ENCODE measurements around the gene PDK4. TPM values are rescaled to one million over a fixed set of nuclear protein-coding genes. Genes with fewer than 3 reads are reported as not detected.

Gene PDK4
- polyA plus RNA-seq, 3 donors = 2.2 to 26.0 (median 12.4) TPM

DNA sequence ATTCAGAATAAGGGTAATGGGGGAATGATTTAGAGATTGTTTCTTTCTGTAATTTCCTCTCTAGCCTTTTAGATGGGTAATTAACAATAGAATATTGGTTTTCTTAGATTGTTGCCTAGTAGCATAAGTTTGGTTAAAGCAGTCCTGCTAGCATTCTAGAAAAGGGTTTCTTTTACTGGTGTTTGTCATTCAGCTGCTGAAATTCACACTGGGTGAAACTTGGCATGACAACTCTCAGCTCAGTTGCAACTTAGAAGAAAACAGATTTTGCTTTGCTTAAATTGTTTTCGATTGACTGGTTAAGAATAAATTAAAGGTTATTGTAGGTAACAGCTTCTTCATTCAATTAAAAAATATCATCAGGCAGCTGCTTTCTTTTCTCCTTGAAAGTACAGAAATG lies 25.1 kb upstream of the PDK4 start:
- no peaks in the 10 kb centered on the region for H3K36me3 ChIP-seq (replicated peaks in 1 of 2; ENCODE audit: control insufficient read depth in 1 of 2, insufficient read depth in 2 of 2, low read length in 2 of 2)
- H3K4me3 ChIP-seq (replicated peaks in 1 of 3; ENCODE audit: low read depth in 2 of 3, low read length in 3 of 3) = no peak overlapping the region
- H3K27ac Mint-ChIP-seq = peak overlapping the region in 1 of 7 donors; percentile 35
- no peaks in the 10 kb centered on the region for H3K27me3 Mint-ChIP-seq (ENCODE audit: low read depth in 3 of 3)
- no CpG with 5 or more reads among the region's 1 CpG for WGBS (ENCODE audit: insufficient coverage)
- TF ChIP-seq, protein P1, sequence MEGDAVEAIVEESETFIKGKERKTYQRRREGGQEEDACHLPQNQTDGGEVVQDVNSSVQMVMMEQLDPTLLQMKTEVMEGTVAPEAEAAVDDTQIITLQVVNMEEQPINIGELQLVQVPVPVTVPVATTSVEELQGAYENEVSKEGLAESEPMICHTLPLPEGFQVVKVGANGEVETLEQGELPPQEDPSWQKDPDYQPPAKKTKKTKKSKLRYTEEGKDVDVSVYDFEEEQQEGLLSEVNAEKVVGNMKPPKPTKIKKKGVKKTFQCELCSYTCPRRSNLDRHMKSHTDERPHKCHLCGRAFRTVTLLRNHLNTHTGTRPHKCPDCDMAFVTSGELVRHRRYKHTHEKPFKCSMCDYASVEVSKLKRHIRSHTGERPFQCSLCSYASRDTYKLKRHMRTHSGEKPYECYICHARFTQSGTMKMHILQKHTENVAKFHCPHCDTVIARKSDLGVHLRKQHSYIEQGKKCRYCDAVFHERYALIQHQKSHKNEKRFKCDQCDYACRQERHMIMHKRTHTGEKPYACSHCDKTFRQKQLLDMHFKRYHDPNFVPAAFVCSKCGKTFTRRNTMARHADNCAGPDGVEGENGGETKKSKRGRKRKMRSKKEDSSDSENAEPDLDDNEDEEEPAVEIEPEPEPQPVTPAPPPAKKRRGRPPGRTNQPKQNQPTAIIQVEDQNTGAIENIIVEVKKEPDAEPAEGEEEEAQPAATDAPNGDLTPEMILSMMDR (IDR thresholded peaks at IDR 0.05) = no peak
- H3K4me3 Mint-ChIP-seq = no peak overlapping the region
- no peaks in the 10 kb centered on the region for H3K4me1 ChIP-seq (ENCODE audit: control insufficient read depth in 1 of 2, insufficient read depth in 2 of 2, low read length in 2 of 2)
- no peak for DNase-seq
- peaks cover 3 to 16% (median 10%) of the 10 kb centered on the region in 7 donors for H3K9me3 Mint-ChIP-seq
- H3K4me2 ChIP-seq (replicated peaks; ENCODE audit: extremely low read depth, low read length, poor library complexity, severe bottlenecking) = no peak overlapping the region
- H2AFZ ChIP-seq (ENCODE audit: insufficient read depth, low read depth, low read length, poor library complexity, severe bottlenecking) = no peak overlapping the region
- no peaks in the 10 kb centered on the region for H3K27me3 ChIP-seq (ENCODE audit: control insufficient read depth in 2 of 2, insufficient read depth in 2 of 2, low read length in 2 of 2)
- no peaks in the 10 kb centered on the region for H4K20me1 ChIP-seq (ENCODE audit: insufficient read depth, low read length)
- no peaks in the 10 kb centered on the region for H3K9me3 ChIP-seq (replicated peaks in 1 of 2; ENCODE audit: control insufficient read depth in 1 of 2, insufficient read depth in 1 of 2, low read length in 2 of 2)
- H3K4me1 Mint-ChIP-seq = peaks cover 12% of the 10 kb centered on the region
- peaks cover 0 to 2% of the 10 kb centered on the region in 2 donors for H3K36me3 Mint-ChIP-seq
- no peaks in the 10 kb centered on the region for H3K79me2 ChIP-seq (ENCODE audit: insufficient read depth, low read length)
- intact Hi-C loops (cut with micrococcal nuclease) = no loop called here
- no peak overlapping the region for H3K27ac ChIP-seq (ENCODE audit: low read depth in 1 of 2, low read length in 2 of 2)
- H3K9ac ChIP-seq (ENCODE audit: insufficient read depth, low read length, poor library complexity, severe bottlenecking) = no peak overlapping the region

DNA sequence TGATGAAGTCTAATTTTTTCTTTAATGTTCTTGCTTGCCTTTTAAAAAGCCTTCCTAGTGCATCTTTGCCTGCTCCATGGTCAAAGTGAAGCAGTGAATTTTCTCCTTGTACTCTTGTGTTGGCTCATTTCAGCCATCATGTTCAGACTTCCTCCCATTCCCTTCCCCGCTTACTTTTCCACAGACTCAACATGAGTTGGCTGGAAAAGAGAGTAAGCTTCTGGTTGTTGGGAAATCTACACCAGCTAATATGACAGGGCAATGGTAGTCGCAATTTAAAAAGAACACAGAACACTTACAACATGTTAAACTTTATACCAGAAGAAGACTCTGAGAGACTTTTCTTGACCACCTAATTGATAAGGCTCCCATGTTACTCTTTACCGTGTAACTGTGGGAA lies 24.3 kb upstream of the PDK4 start:
- Mint-ChIP-seq H3K9me3 (peaks cover 7 to 23% (median 15%) of the 10 kb centered on the region in 7 donors), H3K36me3 (peaks cover 0 to 2% of the 10 kb centered on the region in 2 donors), H3K4me1 (peaks cover 12% of the 10 kb centered on the region), H3K4me3 (no peak overlapping the region), H3K27ac (peak overlapping the region in 1 of 7 donors; percentile 69), H3K27me3 (ENCODE audit: low read depth in 3 of 3) (no peaks in the 10 kb centered on the region)
- DNase-seq = no peak
- H3K4me2 ChIP-seq (replicated peaks; ENCODE audit: extremely low read depth, low read length, poor library complexity, severe bottlenecking) = no peak overlapping the region
- H3K27me3 ChIP-seq (ENCODE audit: control insufficient read depth in 2 of 2, insufficient read depth in 2 of 2, low read length in 2 of 2) = no peaks in the 10 kb centered on the region
- no peaks in the 10 kb centered on the region for H3K9me3 ChIP-seq (replicated peaks in 1 of 2; ENCODE audit: control insufficient read depth in 1 of 2, insufficient read depth in 1 of 2, low read length in 2 of 2)
- intact Hi-C loops (cut with micrococcal nuclease) = no loop called here
- no peaks in the 10 kb centered on the region for H3K4me1 ChIP-seq (ENCODE audit: control insufficient read depth in 1 of 2, insufficient read depth in 2 of 2, low read length in 2 of 2)
- no peaks in the 10 kb centered on the region for H4K20me1 ChIP-seq (ENCODE audit: insufficient read depth, low read length)
- H3K4me3 ChIP-seq (replicated peaks in 1 of 3; ENCODE audit: low read depth in 2 of 3, low read length in 3 of 3) = no peak overlapping the region
- no peaks in the 10 kb centered on the region for H3K79me2 ChIP-seq (ENCODE audit: insufficient read depth, low read length)
- no peak overlapping the region for H3K27ac ChIP-seq (ENCODE audit: low read depth in 1 of 2, low read length in 2 of 2)
- H3K36me3 ChIP-seq (replicated peaks in 1 of 2; ENCODE audit: control insufficient read depth in 1 of 2, insufficient read depth in 2 of 2, low read length in 2 of 2) = no peaks in the 10 kb centered on the region
- TF ChIP-seq, protein P1 (IDR thresholded peaks at IDR 0.05) = no peak
- no peak overlapping the region for H3K9ac ChIP-seq (ENCODE audit: insufficient read depth, low read length, poor library complexity, severe bottlenecking)
- WGBS (ENCODE audit: insufficient coverage) = no CpG with 5 or more reads among the region's 3 CpGs
- no peak overlapping the region for H2AFZ ChIP-seq (ENCODE audit: insufficient read depth, low read depth, low read length, poor library complexity, severe bottlenecking)

Data from CD14-positive monocyte (primary cell).